Fibroblast of peridontal ligament (primary cell): ENCODE data around the gene HLA-DRB5.
"Not testable (repeated sequence)": the region's sequence is repeated elsewhere in the genome, so short reads cannot be mapped to it uniquely, and the experiment has no call there.

ENCODE experiments used
- DNase-seq: peaks from one replicate; pipeline ENCODE4 v3.0.0-alpha.2; 2010; ENCODE audit errors: extremely low read depth

HLA-DRB5 gene

DNA sequence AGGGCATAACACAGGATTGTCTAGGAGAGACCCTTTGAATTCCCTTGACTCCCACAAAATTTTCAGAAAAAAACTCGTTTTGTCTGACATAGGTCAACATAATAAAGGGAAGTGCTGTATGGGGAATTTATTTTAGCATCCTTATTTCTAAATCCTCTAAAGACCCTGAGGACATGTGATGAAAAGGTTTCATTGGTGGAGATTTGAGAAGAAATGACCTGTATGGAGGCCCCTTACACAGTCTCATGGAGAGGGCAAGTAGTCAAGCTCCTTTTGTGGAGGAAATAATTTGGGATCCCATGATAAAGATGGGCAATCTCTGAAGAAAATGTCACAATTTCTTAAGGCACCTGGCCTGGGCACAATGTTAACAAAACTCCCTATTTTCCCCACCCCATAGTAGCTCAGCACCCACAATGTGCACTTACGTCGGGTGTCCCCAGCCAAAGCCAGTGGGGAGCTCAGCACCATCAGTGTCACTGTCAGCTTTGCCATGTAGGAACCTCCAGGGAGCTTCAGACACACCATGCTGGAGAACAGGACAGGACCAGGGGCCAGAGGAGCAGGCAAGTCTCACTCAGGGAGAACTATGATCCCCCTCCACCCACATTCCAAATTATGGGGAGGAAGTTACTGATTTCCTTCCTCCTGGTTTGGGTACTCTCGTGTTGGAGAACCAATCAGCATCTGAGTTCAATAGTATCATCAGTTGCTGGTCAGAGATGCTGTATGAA, at the start of gene HLA-DRB5:
Gene HLA-DRB5, minus strand, starts transcription at position 591 of the 734 bp plus-strand sequence. Its CDS starts 63 bp downstream, at position 528.
- DNase-seq: peak; percentile 3

GRCh38 chr6:32578962-32579361, 48.9 kb upstream of the HLA-DRB5 start:
- no peak for DNase-seq

- not testable (repeated sequence) for DNase-seq
Observed at GRCh38 chr6:32577493-32577892, 47.4 kb upstream of the HLA-DRB5 start.

DNA sequence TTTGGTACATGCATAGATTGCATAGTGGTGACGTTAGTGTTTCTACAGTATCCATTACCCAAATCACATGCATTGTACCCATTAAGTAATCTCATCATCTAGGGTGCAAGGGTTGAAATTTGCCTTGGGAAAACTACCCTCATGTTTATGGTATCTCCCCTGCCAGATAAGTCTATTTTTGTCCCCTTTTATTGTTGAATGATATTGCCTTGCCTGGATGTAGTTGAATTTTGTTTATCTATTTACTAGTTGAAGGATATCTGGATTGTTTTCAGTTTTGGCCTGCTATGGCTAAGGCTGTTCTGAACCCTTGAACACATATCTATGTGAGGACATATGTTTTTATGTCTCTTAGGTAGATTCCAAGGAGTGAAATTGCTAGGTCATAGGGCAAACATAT, 46.2 kb upstream of the HLA-DRB5 start:
- DNase-seq: no peak

- no peak for DNase-seq
Observed at GRCh38 chr6:32570363-32570905, 40.3 kb upstream of the HLA-DRB5 start.

DNA sequence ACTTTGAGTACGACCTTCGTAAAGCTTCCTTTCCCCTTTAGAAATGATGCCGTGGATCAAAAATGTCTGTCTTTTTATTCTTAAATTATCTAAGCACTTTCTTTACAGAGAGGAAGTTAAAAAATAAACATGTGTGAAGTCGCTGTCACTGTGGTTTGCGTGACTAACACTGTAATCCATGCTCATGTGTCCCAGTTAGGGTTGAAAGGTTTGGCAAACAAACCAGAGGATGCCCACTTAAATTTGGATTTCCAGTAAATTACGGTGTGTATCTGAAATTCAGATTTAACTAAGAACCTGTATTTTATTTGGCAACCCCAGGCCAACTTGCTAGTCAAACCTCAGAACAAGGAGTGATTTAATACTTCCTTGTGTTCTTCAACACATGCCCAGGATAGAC, 38.5 kb upstream of the HLA-DRB5 start:
- DNase-seq: no peak

DNA sequence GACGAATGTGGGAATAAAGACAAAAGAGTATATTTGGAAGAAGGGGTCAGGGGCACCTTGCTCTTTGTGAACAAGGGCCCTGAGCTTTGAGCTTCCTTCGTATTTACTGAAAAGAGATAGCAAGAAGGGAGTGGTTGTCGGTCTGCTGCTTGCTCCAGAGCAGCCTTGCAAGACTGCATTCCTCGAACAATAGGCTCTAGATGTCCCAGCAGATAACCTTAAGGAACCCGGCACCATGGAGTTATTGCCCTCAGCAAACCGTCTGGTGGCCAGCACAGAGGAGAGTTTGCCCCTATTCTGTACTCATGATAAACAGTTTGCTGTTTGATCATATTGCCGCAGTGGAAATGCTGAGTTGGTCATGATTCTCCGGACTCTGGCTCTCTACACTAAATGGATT, 36.9 kb upstream of the HLA-DRB5 start:
- DNase-seq: no peak

GRCh38 chr6:32565511-32565910, 35.4 kb upstream of the HLA-DRB5 start:
- no peak for DNase-seq

DNA sequence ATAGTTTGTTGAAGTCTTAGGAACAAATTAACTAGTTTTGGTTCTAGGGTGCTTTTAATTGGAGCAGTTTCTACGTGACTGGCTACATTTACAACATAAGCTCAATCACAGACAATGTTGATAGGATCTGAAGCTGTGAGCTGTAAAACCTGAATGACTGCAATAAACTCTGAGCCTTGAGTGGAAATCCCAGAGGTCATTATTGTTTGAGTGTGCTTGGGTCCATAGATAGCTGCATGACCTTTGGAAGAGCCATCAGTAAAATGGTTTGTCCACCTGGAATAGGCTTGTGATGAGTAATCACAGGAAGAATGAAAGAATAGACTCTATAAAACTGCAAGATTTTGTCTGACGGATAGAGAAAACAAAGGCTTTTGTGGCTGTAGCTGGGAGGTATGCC, 32.9 kb upstream of the HLA-DRB5 start:
- no peak for DNase-seq

DNA sequence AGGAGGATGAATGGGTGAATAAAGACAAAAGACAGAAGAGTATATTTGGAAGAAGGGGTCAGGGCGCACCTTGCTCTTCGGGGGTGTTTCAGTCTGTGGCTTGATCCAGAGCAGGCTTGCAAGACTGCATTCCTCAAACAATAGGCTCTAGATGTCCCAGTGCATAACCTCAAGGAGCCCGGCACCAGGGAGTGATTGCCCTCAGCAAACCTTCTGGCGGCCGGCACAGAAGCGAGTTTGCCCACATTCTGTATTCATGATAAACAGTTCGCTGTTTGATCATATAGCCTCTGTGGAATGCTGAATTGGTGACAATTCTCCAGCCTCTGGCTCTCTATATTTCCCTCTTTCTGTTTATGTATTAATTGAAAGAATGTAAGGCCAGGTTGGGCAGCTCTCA, 29.7 kb upstream of the HLA-DRB5 start:
- DNase-seq: no peak

- no peak for DNase-seq
Observed at GRCh38 chr6:32558426-32559057, 28.5 kb upstream of the HLA-DRB5 start.

GRCh38 chr6:32554116-32554965, 24.3 kb upstream of the HLA-DRB5 start:
- DNase-seq: no peak

GRCh38 chr6:32553037-32553742, 23.1 kb upstream of the HLA-DRB5 start:
- DNase-seq: no peak

DNA sequence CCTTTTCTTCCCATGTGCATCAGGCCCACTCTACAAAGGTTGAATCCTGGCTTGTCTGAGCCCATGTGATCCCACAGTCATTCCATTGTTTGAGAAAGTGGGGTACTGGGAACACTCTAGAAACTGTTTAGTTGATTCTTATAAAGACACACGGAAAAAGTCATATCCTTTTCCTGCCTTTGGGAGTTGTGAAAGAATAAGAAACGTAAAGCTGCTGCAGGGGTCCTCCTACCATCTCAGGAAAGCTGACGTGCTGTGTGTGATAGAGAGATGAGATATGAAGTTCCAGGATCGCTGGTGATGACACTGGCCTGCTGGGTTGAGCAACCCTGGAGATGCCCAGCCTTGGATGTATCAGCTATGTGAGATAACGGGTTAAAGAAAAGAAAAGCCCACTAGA, 21.3 kb upstream of the HLA-DRB5 start:
- DNase-seq: no peak

GRCh38 chr6:32539839-32540238, 9.8 kb upstream of the HLA-DRB5 start:
- no peak for DNase-seq

- DNase-seq: not testable (repeated sequence)
Observed at GRCh38 chr6:32530431-32530793, 325 bp upstream of the HLA-DRB5 start.

DNA sequence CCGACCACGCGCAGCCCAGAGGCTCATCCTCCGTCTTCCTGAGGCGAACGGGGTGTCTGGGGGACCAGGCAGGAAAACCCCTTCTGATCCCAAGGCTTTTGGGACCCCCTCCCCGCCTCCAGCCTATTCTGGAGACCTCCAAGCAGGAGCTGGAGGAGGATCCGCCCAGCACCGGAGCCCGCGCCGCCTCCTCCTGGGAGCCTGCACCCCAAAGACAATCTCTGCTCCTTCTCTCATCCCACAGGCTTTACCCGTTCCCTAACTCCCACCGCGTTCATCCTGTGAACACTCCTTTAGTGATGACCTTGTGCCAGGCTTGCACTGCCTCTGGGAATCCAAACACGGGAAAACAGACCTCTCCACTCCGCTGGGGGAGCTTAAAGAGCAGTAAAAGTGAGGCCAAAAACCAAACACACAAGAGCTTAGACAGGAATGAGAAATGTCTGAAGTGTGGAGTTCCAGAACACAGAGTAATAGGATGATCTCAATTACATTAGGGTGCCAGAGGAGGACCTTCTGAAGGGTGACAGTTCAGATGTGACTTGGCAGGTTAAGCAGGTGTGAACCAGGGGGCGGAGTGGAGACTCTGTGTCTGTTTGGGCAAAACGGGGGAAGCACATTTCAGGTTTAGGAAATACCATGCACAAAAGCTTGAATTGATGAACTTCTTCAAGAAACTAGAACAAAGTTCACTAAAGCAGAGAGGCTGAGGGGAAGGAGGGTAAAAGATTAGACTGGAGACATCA, 7.6 kb downstream of the HLA-DRB5 start:
- no peak for DNase-seq

- no peak for DNase-seq
Observed at GRCh38 chr6:32519910-32520258, 10.2 kb downstream of the HLA-DRB5 start.

GRCh38 chr6:32519118-32519909, 10.8 kb downstream of the HLA-DRB5 start:
- no peak for DNase-seq
